Upper lobe of right lung (tissue), 1 donor: ENCODE data around the gene NYAP2. TPM values are rescaled to one million over a fixed set of nuclear protein-coding genes. Genes with fewer than 3 reads are reported as not detected.

Source experiments
- ATAC-seq: fragments of 200-7000 bp; cut with Tn5 transposase; one replicate; pipeline ENCODE4 v1.9.1; 2020; ENCODE audit warnings: mild to moderate bottlenecking, moderate library complexity
- DNase-seq: peaks from one replicate; pipeline ENCODE4 v3.0.0-alpha.2; 2020
- H3K27ac ChIP-seq: fragments of 200-600 bp; one replicate; pipeline ENCODE4 v1.8.0; 2022
- H3K27me3 ChIP-seq: fragments of 200-600 bp; one replicate; pipeline ENCODE4 v1.8.0; 2022; ENCODE audit warnings: mild to moderate bottlenecking
- H3K36me3 ChIP-seq: fragments of 200-600 bp; one replicate; pipeline ENCODE4 v1.8.0; 2022
- H3K4me1 ChIP-seq: fragments of 200-600 bp; one replicate; pipeline ENCODE4 v1.8.0; 2022
- H3K4me3 ChIP-seq: fragments of 200-600 bp; one replicate; pipeline ENCODE4 v1.8.0; 2022; ENCODE audit warnings: mild to moderate bottlenecking
- H3K9me3 ChIP-seq: fragments of 200-600 bp; one replicate; pipeline ENCODE4 v1.8.0; 2022
- intact Hi-C: fragments of 100-400 bp; cut with DNase I; formaldehyde crosslinking; loops from one replicate; pipeline ENCODE4 v1.11.0; 2022
- long read RNA-seq: library from polyadenylated mRNA; unstranded; transcript quantifications from one replicate; pipeline ENCODE4 v2.0.0, GENCODE V29; 2021
- total RNA-seq: library from RNA; stranded (reverse); fragmentation: NEBNext Ultra II Directional; extraction: Animal tissue kit (Norgen Biotek cat#: 25700); gene quantifications from one replicate; pipeline ENCODE4 v1.2.1, GENCODE V29; 2021
- TF ChIP-seq, protein P1 (sequence below): fragments of 200-600 bp; IDR thresholded peaks from one replicate; pipeline ENCODE4 v1.8.0; 2022; ENCODE audit warnings: antibody characterized with exemption
- donor health status: DM: no; HTN: yes; CAD: no; lungs with severe emphysema.

NYAP2 gene
- total RNA-seq, result 0.93 TPM
- long read RNA-seq, partial matches to known transcripts, result 0 of 1 reads
- long read RNA-seq, other reads (novel, unspliced or antisense), result 1 of 1 reads

DNA sequence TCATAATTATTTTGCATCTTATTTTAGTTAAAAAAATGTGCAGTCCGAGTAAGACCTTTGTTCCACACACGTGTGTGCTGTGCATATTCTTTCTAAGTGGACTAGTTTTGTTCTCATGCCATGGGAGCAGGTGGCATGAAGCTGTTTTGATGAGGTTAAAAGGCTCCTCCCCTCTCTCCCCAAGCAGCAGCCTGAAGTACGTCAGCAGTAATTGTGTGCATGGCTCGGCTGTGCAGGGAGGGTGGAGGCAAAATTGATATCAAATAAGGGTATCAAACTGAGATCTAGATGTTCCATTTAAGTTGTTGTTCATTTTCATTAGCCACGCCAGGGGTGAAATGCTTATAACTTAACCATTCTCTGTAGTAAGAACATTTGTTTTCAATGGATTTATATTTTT lies at the start of gene NYAP2:
Gene NYAP2 (plus strand): TSS at position 207 of the 400 bp plus-strand sequence. CDS start 9,171 bp downstream, outside the sequence.
- intact Hi-C loops, result no loop called here
- Histone ChIP-seq H3K4me3 (no peak within 1 kb of the TSS), H3K4me1 (no peaks in the 10 kb centered on the region), H3K9me3 (no peaks in the 10 kb centered on the region), H3K27ac (no peak within 1 kb of the TSS), H3K36me3 (no peaks in the 10 kb centered on the region), H3K27me3 (peaks cover 6% of the 10 kb centered on the region)
- TF ChIP-seq, protein P1, sequence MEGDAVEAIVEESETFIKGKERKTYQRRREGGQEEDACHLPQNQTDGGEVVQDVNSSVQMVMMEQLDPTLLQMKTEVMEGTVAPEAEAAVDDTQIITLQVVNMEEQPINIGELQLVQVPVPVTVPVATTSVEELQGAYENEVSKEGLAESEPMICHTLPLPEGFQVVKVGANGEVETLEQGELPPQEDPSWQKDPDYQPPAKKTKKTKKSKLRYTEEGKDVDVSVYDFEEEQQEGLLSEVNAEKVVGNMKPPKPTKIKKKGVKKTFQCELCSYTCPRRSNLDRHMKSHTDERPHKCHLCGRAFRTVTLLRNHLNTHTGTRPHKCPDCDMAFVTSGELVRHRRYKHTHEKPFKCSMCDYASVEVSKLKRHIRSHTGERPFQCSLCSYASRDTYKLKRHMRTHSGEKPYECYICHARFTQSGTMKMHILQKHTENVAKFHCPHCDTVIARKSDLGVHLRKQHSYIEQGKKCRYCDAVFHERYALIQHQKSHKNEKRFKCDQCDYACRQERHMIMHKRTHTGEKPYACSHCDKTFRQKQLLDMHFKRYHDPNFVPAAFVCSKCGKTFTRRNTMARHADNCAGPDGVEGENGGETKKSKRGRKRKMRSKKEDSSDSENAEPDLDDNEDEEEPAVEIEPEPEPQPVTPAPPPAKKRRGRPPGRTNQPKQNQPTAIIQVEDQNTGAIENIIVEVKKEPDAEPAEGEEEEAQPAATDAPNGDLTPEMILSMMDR, result no peak
- DNase-seq (no peak), ATAC-seq (no peak)

DNA sequence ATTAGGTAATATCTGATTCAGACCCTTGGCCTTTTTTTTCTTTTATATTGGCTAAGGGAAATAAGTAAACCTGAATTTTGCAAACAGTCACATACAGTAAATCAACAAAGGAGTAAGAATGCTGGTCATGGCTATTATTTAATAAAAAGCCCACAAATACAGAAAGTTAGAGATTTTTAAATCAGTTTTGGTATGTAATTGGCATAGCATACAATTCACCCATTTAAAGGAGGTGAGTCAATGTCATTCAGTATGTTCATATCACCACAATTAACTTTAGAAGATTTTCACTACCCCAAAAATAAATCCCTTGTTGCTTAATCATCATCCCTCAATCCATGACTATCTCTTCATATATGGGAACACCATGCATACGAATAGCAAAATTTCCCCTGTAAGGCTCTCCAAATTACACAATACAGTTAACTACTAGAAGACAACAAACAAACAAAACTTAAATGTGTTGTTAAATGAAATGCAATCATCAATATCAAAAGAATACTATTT lies 45.9 kb upstream of the NYAP2 start:
- no peak overlapping the region for H3K27ac ChIP-seq
- H3K4me1 ChIP-seq, result no peaks in the 10 kb centered on the region
- H3K27me3 ChIP-seq, result no peaks in the 10 kb centered on the region
- DNase-seq, result no peak
- intact Hi-C loops, result no loop called here
- no peak overlapping the region for H3K4me3 ChIP-seq
- no peak for ATAC-seq
- no peaks in the 10 kb centered on the region for H3K9me3 ChIP-seq
- TF ChIP-seq, protein P1, result no peak
- no peaks in the 10 kb centered on the region for H3K36me3 ChIP-seq

DNA sequence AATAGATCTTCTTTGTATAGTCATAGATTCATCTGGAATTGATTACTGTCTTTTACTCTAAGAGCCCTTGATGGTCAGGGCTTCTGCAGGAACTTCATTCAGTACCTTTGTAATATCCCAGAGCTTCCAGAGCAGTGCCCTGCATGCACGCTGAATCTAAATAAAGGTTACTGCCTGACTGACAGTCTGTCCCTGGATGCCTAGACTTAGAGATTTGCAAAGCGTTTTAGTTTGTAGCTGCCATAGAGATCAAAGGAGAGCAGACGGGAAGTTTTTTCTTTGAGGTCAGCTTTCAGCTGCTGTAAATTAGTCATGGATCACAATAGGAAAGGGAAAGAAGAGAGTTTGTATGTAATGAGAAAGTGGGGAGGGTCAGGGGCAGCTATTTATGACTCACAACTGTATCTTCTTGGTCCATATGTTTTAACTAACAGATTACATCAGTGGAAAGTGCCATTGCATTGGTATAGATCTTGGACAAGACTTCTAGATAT lies 45.2 kb upstream of the NYAP2 start:
- no peak for ATAC-seq

DNA sequence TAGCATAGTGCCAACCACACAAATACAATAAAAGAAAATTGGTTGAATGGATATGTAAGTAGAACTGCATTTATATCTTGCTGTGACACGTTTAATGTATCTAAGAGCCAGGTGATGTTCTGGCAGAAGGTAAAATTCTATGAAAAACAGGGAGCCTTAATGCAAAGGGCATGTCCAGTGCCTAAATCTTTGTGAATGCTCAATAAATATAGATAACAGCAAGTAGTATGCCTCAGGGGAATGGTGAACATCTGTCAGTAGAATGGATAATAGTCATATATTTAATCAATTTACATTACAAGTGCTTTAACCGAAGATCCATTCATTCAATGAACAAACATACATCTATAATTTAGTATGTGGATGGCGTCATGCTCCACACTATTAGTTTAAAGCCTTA lies 43.7 kb upstream of the NYAP2 start:
- TF ChIP-seq, protein P1, result no peak
- Histone ChIP-seq H3K36me3 (no peaks in the 10 kb centered on the region), H3K4me1 (no peaks in the 10 kb centered on the region), H3K27ac (no peak overlapping the region), H3K9me3 (no peaks in the 10 kb centered on the region), H3K27me3 (no peaks in the 10 kb centered on the region), H3K4me3 (no peak overlapping the region)
- ATAC-seq (no peak), DNase-seq (no peak)
- intact Hi-C loops, result no loop called here

More for the DNA sequence above, 45.2 kb upstream of the NYAP2 start:
- Histone ChIP-seq H3K27me3 (no peaks in the 10 kb centered on the region), H3K36me3 (no peaks in the 10 kb centered on the region), H3K27ac (no peak overlapping the region), H3K4me3 (no peak overlapping the region), H3K9me3 (no peaks in the 10 kb centered on the region), H3K4me1 (no peaks in the 10 kb centered on the region)
- no peak for DNase-seq
- intact Hi-C loops, result no loop called here
- TF ChIP-seq, protein P1, result no peak

DNA sequence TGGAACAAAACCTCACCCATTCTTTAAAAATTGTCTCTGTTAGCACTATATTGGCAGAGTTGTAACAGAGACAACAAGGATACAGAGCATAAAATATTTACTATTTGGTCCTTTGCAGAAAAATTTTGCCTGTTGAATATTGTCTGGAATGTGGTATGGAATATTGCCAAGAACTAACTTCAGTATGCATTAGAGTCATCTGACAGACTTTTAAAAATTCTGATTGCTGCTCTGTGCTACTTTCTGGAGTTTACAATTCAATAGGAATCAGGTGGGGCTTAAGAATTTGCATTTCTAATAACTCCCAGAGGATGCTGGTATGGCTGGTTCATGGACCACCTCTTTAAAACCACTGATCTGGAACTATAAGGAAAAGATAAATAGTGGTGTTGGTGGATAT lies 32.8 kb upstream of the NYAP2 start:
- no peak overlapping the region for H3K4me3 ChIP-seq
- no peaks in the 10 kb centered on the region for H3K9me3 ChIP-seq
- TF ChIP-seq, protein P1, result no peak
- no peaks in the 10 kb centered on the region for H3K27me3 ChIP-seq
- intact Hi-C loops, result no loop called here
- no peak for DNase-seq
- no peak for ATAC-seq
- H3K27ac ChIP-seq, result no peak overlapping the region
- H3K36me3 ChIP-seq, result no peaks in the 10 kb centered on the region
- H3K4me1 ChIP-seq, result no peaks in the 10 kb centered on the region

DNA sequence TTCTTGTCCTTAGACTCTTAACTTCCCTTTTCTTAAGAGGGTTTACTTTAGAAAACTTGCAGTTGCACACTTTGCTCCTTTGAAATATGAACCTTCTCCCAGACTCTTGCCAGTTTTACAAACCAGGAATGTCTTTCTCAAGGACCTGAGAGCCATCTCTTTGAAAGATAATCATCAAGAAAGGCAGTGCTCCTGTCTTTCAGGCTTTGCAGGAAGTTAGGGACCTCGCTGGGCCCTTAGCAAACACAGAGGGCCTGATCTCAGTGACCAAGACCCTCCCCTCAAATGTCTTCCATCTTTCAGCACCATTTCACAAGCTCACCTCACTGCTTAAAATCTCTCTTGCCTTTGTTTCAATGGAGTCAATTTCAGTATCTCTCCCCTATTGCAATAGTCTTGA lies 32.0 kb upstream of the NYAP2 start:
- intact Hi-C loops, result no loop called here
- no peak overlapping the region for H3K27ac ChIP-seq
- no peak for ATAC-seq
- TF ChIP-seq, protein P1, result no peak
- H3K9me3 ChIP-seq, result no peaks in the 10 kb centered on the region
- no peak overlapping the region for H3K4me3 ChIP-seq
- H3K27me3 ChIP-seq, result no peaks in the 10 kb centered on the region
- no peaks in the 10 kb centered on the region for H3K4me1 ChIP-seq
- DNase-seq, result no peak
- no peaks in the 10 kb centered on the region for H3K36me3 ChIP-seq
